H1 (cell line): ENCODE data around the gene SVIL. TPM values are rescaled to one million over a fixed set of nuclear protein-coding genes. Genes with fewer than 3 reads are reported as not detected.

Experiments
- CHD1 ChIP-seq: IDR thresholded peaks from 2 replicates; pipeline ENCODE4 v1.6.1; 2012; ENCODE audit warnings: low read depth, low read length, improper control_type of control experiment
- EZH2 ChIP-seq: fragments of 200-600 bp; sonication (generic); IDR thresholded peaks from 2 replicates; pipeline ENCODE4 v1.7.1; 2012; ENCODE audit warnings: low read depth, mild to moderate bottlenecking, moderate library complexity, low read length, inconsistent platforms; ENCODE audit not compliant: severe bottlenecking
- POLR2A ChIP-seq, 2 experiments: IDR thresholded peaks; 1 replicate in 1 of 2; 2 replicates in 1 of 2; pipeline ENCODE4 v1.6.1; 2011; ENCODE audit warnings: low read depth in 2 of 2, low read length in 2 of 2, mild to moderate bottlenecking in 2 of 2; ENCODE audit errors: control extremely low read depth in 1 of 2
- RNF2 ChIP-seq: fragments of 200-900, 300-1000 bp; sonication (generic); IDR thresholded peaks from 2 replicates; pipeline ENCODE4 v1.7.1; 2016; ENCODE audit warnings: borderline replicate concordance, low read depth, mild to moderate bottlenecking, antibody characterized with exemption, low read length; ENCODE audit not compliant: poor library complexity, severe bottlenecking; ENCODE audit errors: missing control alignments
- ZNF274 ChIP-seq: IDR thresholded peaks from 2 replicates; pipeline ENCODE4 v1.7.0; 2012; ENCODE audit warnings: low read length, borderline replicate concordance; ENCODE audit errors: extremely low read depth
- polyA plus RNA-seq, 7 experiments: library from polyadenylated mRNA; depleted of rRNA in 3 of 7; stranded (reverse) in 5 of 7; unstranded in 2 of 7; fragments of >200 nt in 5 of 7; fragments of 200-250 nt in 2 of 7; gene quantifications; 1 replicate in 5 of 7; 2 replicates in 1 of 7; 4 replicates in 1 of 7; pipeline versions ENCODE4 v1.2.1 to v1.2.3, GENCODE V29; 2011 to 2013; ENCODE audit warnings: missing spikeins in 2 of 7, mixed read lengths in 2 of 7
- total RNA-seq: library from RNA; stranded (reverse); fragmentation: NEBNext Ultra II Directional; extraction: Animal tissue kit (Norgen Biotek cat#: 25700); gene quantifications from 2 replicates; pipeline ENCODE4 v1.2.1, GENCODE V29; 2021

SVIL gene
- total and polyA plus RNA-seq, 2 of the 8 experiments (the other 6 are each of a cell fraction or from before 2014, with no cell fraction given), result 4.7 to 15.4 TPM

DNA sequence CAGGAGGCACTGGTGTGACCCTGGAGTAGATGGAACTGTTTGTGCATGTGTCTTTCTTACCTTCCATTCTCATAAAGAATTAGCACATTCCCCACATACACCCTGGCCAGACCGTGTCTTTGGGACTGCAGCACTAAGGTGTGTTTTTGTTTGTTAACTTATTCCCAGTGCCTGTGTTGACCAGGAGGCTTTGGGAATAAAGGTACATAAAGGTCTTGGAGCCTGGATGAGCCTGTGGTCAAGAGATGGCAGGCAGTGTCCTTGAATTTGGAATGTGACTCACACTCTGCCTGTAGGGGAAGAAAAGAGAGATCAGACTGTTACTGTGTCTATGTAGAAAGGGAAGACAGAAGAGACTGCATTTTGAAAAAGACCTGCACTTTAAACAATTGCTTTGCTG is 208.4 kb downstream of the SVIL start (continued):
- TF ChIP-seq ZNF274 (no peak), RNF2 (no peak), EZH2 (no peak), POLR2A (IDR thresholded peaks at IDR 0.05; ENCODE audit: control extremely low read depth in 1 of 2, low read depth in 2 of 2, low read length in 2 of 2) (no peak), CHD1 (no peak)
- TF ChIP-seq, all 59 proteins: peak for 0
